GM18526 (cell line): ENCODE measurements around the gene ZNG1E.
"Not testable (repeated sequence)": the region's sequence is repeated elsewhere in the genome, so short reads cannot be mapped to it uniquely, and the experiment has no call there.

Source experiments
- POLR2A ChIP-seq: IDR thresholded peaks from 3 replicates; pipeline ENCODE4 v1.6.1; 2011; ENCODE audit not compliant: insufficient read length; ENCODE audit errors: extremely low read depth

The ZNG1E gene

DNA sequence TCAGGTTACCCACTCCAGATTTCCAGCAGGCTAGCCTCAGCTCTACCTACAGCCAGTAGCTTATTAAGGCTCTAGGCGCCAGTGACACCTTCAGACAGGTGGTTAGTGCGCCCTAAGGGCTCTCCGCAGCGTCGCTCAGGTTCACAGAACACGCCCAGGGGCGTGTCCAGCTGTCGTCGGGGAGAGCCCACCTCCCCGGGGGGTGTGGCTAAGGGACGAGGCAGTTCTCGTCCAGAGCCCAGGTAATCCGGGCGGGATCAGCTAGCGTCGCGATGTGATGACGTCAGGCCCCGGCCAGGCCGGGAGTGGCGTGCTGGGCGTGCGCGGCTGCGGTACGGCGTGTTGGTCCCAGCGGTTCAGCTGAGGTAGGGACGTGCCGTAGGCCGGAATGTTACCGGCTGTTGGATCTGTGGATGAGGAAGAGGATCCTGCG is at the start of gene ZNG1E:
TSS of gene ZNG1E (plus strand) at position 340 of the 433 bp plus-strand sequence. CDS start at position 389, 49 bp downstream.
- peak; percentile 33 for TF ChIP-seq POLR2A

DNA sequence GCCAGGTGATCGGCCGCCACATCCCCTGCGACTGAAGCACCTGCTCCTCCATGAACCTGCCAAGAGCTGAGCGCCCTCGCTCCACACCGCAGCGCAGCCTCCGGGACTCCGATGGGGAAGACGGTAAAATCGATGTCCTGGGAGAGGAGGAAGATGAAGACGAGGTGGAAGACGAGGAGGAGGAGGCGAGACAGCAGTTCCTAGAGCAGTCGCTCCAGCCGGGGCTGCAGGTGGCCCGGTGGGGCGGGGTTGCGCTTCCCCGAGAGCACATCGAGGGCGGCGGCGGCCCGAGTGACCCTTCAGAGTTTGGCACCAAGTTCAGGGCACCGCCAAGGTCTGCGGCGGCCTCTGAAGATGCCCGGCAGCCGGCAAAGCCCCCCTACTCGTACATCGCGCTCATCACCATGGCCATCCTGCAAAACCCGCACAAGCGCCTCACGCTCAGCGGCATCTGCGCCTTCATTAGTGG is 61.4 kb downstream of the ZNG1E start, which contains the start of gene FOXD4L4:
TSS of gene FOXD4L4 (plus strand) at position 51 of the 469 bp plus-strand sequence. CDS start at position 51, 0 bp downstream.
- TF ChIP-seq POLR2A, result not testable (repeated sequence)
